Measurements from ENCODE around the gene GINS1.

Gene GINS1

GRCh38 chr20:25407311-25408169, at the start of gene GINS1:
GINS1 (plus strand) TSS chr20:25407673; CDS start chr20:25407821, 148 bp downstream.
- peak; percentile 75 for DNase-seq

GRCh38 chr20:25360631-25361286, 46.7 kb upstream of the GINS1 start:
- DNase-seq = no peak

GRCh38 chr20:25361287-25361683, 46.2 kb upstream of the GINS1 start:
- DNase-seq = no peak

GRCh38 chr20:25364180-25364788, 43.2 kb upstream of the GINS1 start:
- no peak for DNase-seq

GRCh38 chr20:25364879-25365699, 42.4 kb upstream of the GINS1 start:
- no peak for DNase-seq

GRCh38 chr20:25368526-25368925, 38.9 kb upstream of the GINS1 start:
- no peak for DNase-seq

- no peak for DNase-seq
Observed at GRCh38 chr20:25368976-25369375, 38.5 kb upstream of the GINS1 start.

GRCh38 chr20:25369529-25369928, 37.9 kb upstream of the GINS1 start:
- no peak for DNase-seq

- no peak for DNase-seq
Observed at GRCh38 chr20:25369971-25370370, 37.5 kb upstream of the GINS1 start.

GRCh38 chr20:25372584-25373336, 34.7 kb upstream of the GINS1 start:
- DNase-seq = no peak

GRCh38 chr20:25374842-25375241, 32.6 kb upstream of the GINS1 start:
- no peak for DNase-seq

- no peak for DNase-seq
Observed at GRCh38 chr20:25376236-25376635, 31.2 kb upstream of the GINS1 start.

GRCh38 chr20:25376886-25377285, 30.6 kb upstream of the GINS1 start:
- no peak for DNase-seq

- DNase-seq = no peak
Observed at GRCh38 chr20:25378189-25378883, 29.1 kb upstream of the GINS1 start.

GRCh38 chr20:25378884-25379733, 28.4 kb upstream of the GINS1 start:
- no peak for DNase-seq

GRCh38 chr20:25380945-25381614, 26.4 kb upstream of the GINS1 start:
- no peak for DNase-seq

- DNase-seq = no peak
Observed at GRCh38 chr20:25382704-25383370, 24.6 kb upstream of the GINS1 start.

- no peak for DNase-seq
Observed at GRCh38 chr20:25389401-25389857, 18.0 kb upstream of the GINS1 start.

- peak; percentile 46 for DNase-seq
Observed at GRCh38 chr20:25389858-25390537, 17.5 kb upstream of the GINS1 start.

Measured in stimulated activated naive CD4-positive, alpha-beta T cell treated with Interleukin-2 at 50 U/mL for 16 hours (primary cell).